Measurements from ENCODE around the gene ICE2.
"Not testable (repeated sequence)": the region's sequence is repeated elsewhere in the genome, so short reads cannot be mapped to it uniquely, and the experiment has no call there.

ICE2 gene

DNA sequence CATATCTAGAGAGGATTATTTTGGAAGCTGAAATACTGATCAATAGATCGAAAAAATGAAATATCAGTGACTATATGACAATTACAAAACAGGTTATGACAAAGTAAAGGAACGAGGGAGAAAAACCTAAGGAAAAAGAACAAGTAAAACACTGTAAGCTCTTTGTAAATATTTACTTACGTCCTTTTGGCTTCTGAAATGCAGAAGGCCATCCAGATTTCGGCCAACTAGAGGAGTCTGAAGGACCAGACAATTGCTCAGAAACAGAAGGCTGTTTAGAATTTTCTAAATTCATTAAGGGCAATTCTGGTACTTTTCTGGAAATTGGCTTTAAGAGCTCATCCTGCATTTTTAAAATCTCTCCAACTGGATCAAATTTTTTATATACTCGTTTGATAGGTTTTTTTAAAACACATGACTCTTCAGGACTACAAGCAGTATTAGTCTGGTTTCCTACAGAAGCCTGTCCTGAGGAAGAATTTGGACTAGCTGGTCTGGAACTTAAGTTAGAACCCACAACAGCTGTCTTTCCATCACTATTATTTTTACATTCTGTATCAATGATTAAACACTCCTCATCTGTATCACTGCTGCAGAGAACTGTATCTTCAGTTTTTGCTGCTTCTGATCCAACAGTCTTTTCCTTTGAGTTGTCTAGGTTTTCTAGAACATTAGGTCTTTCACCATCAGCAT is 30.1 kb downstream of the ICE2 start:
- no peak for DNase-seq (ENCODE audit: extremely low read depth in 1 of 2, low read depth in 1 of 2)

DNA sequence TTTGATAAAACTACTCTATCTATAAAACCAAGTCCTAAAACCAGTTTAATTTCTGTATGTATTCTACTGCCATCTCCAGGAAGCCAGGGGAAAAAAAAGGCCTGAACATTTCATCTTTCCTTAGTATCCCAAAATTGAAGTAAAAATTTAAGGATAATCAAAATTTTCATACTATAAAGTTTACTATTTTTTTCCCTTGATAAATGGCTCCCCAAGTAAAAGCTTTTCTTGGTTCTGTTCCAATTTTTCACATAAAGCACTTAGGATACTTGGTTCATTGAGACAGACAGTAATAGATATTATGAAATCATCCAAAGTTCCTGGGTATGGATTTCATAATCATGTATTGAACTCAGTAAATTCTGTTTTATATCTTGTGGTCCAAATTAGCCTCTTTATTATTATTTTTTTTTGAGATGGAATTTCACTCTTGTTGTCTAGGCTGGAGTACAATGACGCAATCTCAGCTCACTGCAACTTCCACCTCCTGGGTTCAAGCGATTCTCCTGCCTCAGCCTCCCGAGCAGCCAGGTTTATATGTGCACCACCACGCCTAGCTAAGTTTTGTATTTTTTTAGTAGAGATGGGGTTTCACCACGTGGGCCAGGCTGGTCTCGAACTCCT is 34.5 kb downstream of the ICE2 start:
- DNase-seq (ENCODE audit: extremely low read depth in 1 of 2, low read depth in 1 of 2): no peak

DNA sequence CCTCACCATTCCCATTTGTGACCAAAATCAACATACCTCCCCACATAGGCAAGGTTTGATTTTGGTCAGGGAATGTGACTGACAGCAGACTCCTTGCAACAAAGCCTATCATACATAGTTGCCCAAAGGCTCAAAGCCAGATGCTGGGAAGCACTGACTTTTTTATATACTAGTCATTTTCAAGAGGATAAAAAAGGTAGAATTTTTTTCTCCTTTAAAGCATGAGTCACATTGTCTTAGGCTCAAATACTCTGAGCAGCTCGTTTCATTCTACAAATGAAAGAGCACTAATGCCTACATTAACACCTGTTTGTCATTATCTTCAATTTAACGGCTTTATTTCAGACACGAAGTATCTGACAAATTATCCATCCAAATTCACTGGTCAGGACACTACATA is 36.2 kb downstream of the ICE2 start:
- no peak for DNase-seq (ENCODE audit: extremely low read depth in 1 of 2, low read depth in 1 of 2)

DNA sequence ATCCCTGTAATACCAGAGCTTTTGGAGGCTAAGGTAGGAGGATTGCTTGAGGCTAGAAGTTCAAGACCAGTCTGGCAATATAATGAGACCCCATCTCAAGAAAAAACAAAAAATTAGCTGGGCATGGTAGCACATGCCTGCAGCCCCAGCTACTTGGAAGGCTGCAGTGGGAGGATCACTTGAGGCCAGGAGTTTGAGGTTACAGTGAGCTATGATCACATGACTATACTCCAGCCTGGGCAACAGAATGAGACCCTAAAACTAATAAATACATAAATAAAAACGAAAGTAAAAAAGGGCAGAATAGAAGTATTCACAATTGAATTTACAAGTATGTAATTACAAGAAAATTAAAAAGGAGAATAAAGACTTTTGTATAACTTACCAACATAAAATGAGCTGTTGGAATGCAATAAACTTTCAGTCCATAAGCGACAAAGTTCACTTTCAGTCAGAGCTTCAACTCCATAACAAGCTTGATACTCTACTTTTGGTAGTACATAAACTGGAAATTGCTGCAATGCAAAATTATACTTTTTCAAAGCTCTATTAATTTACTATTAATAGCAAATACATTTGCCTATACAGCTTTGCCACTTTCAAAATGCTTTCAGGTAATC is 36.8 kb downstream of the ICE2 start:
- no peak for DNase-seq (ENCODE audit: extremely low read depth in 1 of 2, low read depth in 1 of 2)

DNA sequence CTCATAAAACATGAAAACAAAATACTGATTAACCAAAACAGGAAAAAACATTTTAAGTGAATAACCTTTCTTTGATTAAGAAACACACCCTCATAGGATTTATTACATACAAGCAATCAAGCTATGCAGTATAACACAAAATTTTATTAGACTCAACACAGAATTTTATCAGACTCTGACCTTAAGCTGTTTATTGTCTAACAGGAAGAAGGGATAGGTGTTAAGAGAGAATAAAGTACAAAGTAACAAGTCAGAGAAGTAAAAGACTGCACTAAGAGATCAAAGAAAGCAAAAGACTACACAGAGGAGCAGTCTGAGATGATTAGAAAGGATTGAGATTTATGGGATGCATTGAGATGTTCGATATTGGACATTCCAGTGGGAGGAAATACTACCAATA is 37.6 kb downstream of the ICE2 start:
- no peak for DNase-seq (ENCODE audit: extremely low read depth in 1 of 2, low read depth in 1 of 2)

DNA sequence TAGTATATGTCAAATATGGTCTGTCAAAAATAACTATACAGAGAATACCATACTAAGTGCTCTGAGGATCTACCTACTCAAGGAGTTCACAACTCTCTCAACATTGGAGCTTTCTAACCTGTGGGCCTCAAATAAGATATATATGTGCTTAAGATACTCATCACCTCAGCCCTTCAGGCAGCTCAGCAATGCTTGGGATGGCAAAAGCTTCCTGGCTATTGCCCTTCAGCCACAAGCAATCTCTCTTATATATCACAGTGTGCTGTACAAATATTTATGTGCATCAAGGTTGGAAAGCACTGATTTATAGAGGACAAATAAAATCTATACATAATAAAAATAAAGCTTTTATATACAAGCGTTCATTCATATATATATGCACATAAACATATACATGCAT is 40.3 kb downstream of the ICE2 start:
- no peak for DNase-seq (ENCODE audit: extremely low read depth in 1 of 2, low read depth in 1 of 2)

DNA sequence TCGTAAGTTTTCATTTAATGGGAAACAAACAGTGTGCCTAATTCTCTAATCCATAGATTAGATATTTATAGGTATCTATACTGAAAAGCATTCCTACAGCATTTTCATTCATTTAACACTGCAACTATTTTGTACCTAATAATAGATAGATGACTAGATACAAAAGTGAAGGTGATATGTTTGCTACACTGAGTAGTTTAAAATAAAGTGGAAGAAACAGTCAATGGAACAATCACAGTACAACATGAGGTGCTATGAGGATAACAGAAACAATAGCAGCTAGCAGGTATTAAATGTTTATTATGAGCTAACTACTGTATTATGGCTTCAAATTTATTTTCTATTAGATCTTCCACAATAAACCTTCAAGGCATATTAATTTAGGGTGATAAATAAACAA is 50.0 kb downstream of the ICE2 start:
- DNase-seq (ENCODE audit: extremely low read depth in 1 of 2, low read depth in 1 of 2): no peak

DNA sequence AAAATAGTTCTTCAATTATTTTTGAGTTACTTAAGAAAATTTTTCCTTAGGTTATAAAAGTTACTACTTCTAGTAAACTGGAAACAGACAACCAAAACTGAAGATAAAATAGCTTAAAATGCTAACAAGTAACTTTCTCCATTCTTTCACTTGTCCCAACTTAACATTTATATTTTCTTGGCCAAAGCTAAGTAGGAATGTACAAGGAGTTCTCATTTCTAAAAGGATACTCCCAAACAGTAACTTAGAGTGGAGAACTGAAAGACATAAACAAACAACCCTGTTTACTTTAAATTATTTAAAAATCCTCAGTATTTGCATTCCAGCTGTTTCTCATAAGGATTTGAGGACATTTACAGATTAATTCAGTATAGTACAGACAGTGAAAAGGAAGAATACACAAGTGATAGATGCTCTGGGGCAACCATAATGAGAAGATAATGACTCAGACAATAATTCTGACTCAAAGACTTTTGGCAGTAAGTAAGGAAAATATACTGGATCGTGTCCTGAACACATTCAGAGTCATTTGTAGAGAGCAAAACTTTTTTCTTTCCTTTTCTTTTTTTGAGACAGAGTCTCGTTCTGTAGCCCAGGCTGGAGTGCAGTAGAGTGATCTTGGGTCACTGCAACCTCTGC is 52.0 kb downstream of the ICE2 start:
- no peak for DNase-seq (ENCODE audit: extremely low read depth in 1 of 2, low read depth in 1 of 2)

DNA sequence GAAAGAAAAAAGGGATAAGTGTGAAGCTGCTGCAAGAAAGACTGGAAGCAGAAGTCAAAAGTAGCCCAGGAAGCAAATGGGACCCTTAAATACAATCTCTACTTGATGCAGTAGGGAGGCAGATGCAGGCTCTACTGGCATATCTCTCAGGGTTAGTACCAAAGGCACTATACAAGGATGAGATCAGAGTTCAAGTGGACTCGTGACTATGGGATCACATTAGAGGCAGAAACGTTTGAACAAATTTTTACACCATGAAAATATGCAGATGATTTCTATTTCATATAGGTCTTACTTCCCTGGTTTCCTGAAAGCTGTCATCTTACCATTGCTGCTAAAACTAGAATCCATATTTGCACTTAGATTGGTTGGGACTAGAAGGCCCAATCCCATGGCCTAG is 53.5 kb downstream of the ICE2 start:
- no peak for DNase-seq (ENCODE audit: extremely low read depth in 1 of 2, low read depth in 1 of 2)

DNA sequence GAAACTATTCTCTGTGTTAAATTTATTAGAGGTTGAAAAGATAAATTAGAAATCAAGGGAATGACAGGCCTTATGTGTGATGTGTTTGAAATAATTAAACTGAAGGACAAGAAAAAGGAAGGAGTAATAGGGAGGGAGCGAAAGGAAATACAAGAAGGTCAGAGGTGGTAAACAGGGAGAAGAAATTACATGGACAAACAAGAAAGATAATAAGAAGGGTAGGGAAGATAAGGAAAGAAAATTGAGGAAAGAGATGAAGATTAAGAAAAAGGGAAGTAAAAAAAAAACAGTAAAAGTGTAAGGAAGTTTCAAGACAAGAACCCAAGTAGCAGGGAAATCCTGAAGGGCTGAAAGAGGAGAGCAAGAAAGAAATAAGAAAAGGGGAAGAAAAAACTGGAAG is 54.9 kb downstream of the ICE2 start:
- no peak for DNase-seq (ENCODE audit: extremely low read depth in 1 of 2, low read depth in 1 of 2)

DNA sequence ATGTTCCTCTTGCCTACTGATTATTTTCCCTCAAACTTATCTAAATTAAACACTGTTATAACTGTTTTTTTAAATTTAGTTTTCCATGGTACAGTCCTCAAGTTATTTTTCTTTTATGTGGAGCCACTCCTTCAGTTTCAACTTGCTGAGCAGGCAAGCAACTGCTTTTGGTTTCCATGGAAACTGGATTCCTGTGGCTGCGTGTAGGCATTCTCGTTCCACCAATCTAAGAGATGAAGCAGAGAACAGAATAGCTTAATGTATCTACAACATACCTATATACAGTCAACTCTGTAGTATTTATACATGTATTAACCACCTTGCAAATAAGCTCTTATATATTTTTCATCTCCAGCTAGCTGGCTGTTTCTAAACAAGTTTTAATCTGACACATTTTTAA is 55.4 kb downstream of the ICE2 start:
- DNase-seq (ENCODE audit: extremely low read depth in 1 of 2, low read depth in 1 of 2): no peak

DNA sequence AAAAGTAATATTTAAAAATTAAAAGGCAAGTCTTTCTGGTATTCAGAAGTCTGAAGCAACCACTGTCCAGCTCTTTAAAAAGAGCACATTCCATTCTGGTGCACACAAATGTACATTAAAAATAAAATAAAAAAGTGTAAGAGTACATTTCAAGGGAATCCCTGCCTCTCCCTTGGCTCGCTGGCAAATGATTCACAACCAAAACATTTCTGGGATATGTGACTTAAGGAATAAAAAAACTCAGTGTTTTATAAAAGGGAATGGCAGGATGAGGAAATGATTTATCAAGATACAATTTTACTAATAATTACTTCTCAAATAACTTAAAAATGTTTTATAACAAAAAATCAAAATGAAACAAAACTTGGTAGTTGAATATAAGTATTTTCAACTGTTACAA is 57.4 kb downstream of the ICE2 start:
- DNase-seq (ENCODE audit: extremely low read depth in 1 of 2, low read depth in 1 of 2): no peak

DNA sequence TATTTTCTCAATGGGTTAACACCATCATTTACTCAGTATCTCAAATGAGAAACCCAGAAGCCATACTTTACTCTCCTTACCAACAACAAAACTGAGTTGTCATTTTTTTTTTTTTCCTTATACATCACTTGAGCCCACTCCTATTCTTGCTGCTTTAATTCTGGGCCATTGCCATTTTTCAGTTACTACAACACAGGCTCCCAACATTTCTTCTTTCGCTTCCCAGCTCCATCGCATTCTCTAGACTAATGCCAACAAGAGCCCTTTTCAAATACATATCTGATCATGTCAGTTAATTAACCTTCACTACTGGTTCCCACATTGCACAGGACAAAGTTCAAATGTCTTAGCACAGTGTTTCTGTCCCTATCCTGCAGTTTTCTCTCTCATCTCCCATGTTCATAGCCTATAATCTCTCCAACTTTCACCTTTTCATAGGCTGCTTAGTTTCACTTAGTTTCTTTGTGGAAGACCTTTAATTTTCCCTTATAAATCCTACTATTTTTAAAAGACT is 58.7 kb downstream of the ICE2 start:
- DNase-seq (ENCODE audit: extremely low read depth in 1 of 2, low read depth in 1 of 2): no peak

DNA sequence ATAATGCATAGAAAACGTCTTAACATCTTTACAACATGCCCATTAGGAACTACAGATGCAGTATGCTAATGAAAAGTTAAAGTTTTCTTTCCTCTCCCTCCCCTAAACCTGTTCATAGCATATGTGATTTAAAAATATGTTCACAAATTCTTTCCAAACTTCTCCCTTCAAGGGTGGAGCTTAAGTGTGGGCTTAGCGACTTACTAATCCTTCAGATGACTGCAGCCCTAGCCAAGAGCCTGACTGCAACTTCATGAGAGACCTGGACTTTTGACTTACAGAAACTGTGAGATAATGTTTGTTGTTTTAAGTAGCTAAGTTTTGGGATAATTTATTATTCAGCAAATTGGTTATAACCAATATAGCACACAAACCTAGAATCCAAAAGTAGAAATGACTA is 59.2 kb downstream of the ICE2 start:
- DNase-seq (ENCODE audit: extremely low read depth in 1 of 2, low read depth in 1 of 2): no peak

DNA sequence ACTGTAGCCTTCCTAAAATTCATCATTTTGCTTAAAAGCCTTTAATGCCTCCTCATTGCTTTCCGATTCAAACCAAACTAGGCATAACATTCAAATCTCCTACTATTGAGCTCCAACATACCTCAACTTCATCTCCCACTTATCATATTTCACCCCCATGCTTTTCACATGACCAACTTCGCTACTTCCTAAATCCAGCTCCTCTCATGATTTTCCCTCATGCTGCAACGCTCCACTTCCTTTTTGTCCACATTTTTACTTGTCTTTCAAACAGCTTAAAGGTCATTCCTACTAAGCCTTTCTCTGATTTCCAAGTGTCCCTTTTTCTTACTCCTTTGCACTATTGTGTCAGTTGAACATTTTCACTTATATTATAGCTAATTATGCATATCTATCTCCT is 60.8 kb downstream of the ICE2 start:
- no peak for DNase-seq (ENCODE audit: extremely low read depth in 1 of 2, low read depth in 1 of 2)

DNA sequence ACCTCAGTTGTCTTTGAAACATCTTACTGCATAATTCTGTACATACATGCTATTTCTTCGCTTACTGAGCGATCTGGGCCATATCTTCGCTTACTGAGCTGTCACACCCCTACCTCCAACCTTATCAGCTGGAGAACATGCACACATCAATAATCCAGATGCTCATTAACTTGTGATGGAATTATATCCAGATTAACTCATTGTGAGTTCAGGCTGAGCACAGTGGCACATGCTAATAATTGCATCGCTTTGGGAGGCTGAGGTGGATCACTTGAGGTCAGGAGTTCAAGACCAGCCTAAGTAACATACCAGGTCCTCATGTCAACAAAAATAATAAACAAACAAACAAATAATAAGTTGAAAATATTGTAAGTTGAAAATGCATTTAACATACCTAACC is 61.8 kb downstream of the ICE2 start:
- DNase-seq (ENCODE audit: extremely low read depth in 1 of 2, low read depth in 1 of 2): no peak

DNA sequence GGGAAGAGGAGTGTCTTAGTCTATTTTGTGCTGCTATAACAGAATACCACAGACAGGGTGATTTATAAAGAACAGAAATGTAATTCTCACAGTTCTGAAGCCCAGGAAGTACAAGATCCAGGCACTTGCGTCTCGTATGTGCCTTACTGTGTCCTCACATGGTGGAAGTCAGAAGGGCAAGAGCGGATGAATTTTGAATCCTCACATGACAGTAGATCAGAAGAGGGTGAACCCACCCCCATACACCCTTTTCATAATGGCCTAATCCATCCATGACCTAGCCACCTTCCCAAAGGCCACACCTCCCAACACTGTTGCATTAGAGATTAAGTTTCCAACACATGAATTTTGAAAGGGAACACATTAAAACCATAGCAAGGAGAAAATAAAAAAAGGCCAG is 62.5 kb downstream of the ICE2 start:
- no peak for DNase-seq (ENCODE audit: extremely low read depth in 1 of 2, low read depth in 1 of 2)

DNA sequence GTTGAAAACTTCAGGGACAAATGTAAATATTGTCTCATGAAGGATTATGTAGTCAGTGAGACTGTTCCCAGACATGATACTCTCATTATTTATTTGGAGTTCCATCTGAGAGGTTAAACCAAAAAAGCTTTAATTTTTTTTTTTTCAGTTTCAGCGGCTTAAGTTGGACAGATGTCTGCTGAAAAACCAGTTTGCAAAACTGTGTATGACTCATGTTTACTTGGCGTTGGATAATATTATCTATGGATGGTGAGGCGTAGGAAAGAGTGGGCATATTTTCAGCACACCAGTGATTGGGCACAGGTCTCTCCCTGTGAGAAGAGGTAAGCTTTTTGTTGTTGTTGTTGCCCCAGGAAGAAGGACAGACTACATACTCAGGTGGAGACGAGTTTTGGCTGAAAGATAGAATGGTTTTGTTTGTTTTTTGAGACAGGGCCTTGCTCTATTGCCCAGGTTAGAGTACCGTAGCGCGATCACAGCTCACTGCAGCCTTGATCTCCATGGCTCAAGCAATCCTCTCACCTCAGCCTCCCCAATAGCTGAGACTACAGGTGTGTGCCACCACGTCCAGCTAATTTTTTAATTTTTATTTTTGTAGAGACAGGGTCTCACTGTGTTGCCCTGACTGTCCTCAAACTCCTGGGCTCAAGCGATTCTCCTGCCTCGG is 64.8 kb downstream of the ICE2 start:
- DNase-seq (ENCODE audit: extremely low read depth in 1 of 2, low read depth in 1 of 2): no peak

DNA sequence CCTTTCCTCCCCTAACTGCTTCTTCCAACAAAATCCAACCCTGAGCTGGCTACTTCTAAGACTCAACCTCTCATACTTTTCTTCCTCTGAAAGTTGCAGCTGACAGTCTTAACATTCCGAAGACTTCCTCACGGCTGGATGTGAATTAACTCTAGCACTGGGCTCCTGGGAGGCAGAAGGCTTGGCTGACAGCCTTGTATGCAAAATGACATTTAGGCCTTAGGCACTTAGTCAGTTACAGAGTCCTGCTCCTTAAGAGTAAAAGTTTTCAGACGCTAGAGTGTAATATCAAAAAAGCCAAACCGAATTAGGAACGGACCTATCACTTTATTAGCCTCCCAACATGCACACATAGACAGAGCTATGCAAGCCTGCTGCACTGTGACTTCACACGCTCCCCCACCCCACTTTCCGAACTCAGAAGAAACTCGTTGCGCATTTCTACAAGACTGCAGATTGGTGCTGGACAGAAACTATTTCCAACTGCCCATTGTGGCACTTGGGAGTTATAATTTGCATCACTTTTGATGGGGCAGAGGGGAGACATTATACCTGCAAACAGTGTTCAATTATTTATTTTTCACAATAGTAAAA is 65.6 kb downstream of the ICE2 start:
- DNase-seq (ENCODE audit: extremely low read depth in 1 of 2, low read depth in 1 of 2): no peak

DNA sequence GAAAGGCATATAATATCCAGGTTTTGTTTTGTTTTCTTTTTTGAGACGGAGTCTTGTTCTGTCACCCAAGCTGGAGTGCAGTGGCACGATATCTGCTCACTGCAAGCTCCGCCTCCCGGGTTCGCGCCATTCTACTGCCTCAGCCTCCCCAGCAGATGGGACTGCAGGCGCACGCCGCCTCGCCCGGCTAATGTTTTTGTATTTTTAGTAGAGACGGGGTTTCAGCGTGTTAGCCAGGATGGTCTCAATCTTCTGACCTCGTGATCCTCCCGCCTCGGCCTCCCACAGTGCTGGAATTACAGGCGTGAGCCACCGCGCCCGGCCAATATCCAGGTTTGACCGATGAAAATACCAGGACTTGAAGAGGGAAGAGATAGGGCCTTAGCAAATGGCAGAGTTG is 66.1 kb downstream of the ICE2 start:
- not testable (repeated sequence) for DNase-seq (ENCODE audit: extremely low read depth in 1 of 2, low read depth in 1 of 2)

Measured in activated CD8-positive, alpha-beta memory T cell treated with anti-CD3 and anti-CD28 coated beads for 1 hour (primary cell).